WI38 (cell line): ENCODE measurements around the gene HMCN2.

Experiments
- H3K4me3 ChIP-seq: 2 replicates; pipeline ENCODE4 v1.5.1; 2011; ENCODE audit warnings: low read depth, mild to moderate bottlenecking, control low read depth, low read length
- TF ChIP-seq, protein P1 (sequence below): IDR thresholded peaks from 2 replicates; pipeline ENCODE4 v1.5.1; 2012; ENCODE audit warnings: low read depth, mild to moderate bottlenecking, control low read depth, low read length

Gene HMCN2

GRCh38 chr9:130259044-130259443 lies 6.5 kb upstream of the HMCN2 start:
- no peak overlapping the region for H3K4me3 ChIP-seq
- TF ChIP-seq, protein P1, sequence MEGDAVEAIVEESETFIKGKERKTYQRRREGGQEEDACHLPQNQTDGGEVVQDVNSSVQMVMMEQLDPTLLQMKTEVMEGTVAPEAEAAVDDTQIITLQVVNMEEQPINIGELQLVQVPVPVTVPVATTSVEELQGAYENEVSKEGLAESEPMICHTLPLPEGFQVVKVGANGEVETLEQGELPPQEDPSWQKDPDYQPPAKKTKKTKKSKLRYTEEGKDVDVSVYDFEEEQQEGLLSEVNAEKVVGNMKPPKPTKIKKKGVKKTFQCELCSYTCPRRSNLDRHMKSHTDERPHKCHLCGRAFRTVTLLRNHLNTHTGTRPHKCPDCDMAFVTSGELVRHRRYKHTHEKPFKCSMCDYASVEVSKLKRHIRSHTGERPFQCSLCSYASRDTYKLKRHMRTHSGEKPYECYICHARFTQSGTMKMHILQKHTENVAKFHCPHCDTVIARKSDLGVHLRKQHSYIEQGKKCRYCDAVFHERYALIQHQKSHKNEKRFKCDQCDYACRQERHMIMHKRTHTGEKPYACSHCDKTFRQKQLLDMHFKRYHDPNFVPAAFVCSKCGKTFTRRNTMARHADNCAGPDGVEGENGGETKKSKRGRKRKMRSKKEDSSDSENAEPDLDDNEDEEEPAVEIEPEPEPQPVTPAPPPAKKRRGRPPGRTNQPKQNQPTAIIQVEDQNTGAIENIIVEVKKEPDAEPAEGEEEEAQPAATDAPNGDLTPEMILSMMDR, result no peak

GRCh38 chr9:130260816-130261765 lies 4.5 kb upstream of the HMCN2 start:
- TF ChIP-seq, protein P1, result no peak

DNA sequence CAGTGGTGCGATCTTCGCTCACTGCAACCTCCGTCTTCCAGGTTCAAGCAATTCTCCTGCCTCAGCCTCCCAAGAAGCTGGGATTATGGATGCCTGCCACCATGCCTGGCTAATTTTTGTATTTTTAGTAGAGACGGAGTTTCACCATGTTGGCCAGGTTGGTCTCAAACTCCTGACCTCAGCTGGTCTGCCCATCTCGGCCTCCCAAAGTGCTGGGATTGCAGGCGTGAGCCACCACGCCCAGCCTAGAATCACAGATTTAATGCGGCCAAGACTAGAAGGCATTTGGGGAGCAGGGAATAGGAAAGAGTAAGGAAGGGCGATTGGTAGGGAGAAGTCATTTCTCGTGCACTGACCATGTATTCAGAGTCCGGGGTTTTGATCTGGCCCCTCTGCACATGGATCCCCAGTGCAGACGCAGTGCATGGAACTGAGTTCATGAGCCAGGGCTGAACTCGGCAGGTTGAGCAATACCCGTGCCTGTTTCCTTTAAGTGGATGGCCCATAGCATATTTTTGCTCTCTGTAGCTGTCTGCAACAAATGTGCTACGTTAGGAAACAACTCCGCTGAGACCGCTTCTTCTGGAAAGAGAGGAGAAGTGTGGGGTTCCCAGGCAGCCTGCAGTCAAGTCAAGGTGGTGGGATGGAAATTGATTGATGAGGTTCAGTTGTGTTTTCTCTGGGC lies 3.4 kb upstream of the HMCN2 start:
- TF ChIP-seq, protein P1, result no peak
- no peak overlapping the region for H3K4me3 ChIP-seq

More at GRCh38 chr9:130260816-130261765, 4.5 kb upstream of the HMCN2 start:
- no peak overlapping the region for H3K4me3 ChIP-seq

GRCh38 chr9:130262771-130263170 lies 2.8 kb upstream of the HMCN2 start:
- no peak overlapping the region for H3K4me3 ChIP-seq
- TF ChIP-seq, protein P1, result no peak

GRCh38 chr9:130263601-130264413 lies 1.8 kb upstream of the HMCN2 start:
- no peak overlapping the region for H3K4me3 ChIP-seq
- TF ChIP-seq, protein P1, result no peak

DNA sequence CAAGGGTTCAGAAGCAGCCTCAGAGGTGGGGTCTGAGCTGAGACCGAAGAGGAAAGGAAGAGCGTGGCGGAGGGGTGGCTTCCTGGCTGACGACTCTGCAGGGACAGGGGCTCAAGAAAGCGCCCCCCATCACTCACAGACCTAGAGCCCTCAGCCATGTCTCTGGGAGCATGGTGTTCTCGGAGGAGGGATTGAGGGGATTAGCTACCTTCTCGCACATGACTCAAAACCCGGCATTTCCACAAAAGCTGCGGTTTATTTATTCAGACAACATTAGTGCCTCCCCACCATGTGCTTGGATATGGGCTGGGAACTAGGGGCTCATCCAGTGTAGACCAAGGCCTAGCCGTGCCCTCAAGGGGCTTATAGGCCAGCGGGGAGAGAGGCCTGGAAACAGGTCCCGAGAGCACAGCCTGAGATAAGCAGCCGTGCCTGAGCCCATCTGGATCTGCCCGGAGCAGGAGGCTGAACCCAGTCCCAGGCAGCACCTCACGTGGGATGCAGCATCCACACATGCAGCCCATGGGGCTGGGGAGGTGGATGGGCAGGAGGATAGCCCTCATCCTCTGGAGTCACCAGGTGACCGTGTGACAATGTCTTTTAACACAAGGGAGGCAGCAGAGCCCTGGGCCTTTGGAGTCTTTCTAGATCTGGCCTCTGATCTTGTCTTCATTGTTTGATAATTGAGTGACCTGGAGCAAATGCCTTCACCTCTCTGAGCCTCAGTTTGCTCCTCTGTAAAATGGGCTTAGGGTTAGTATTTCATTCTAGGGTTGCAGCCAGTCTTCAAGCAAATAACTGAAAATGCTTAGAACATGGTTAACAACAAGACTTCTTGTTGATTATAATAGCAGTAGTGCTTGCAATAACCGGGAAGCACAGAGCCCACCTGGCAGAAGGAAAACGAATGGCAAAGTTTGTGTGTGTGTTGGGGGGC lies 878 bp upstream of the HMCN2 start:
- H3K4me3 ChIP-seq, result no peak overlapping the region
- TF ChIP-seq, protein P1, result no peak
